Neuronal stem cell (in vitro differentiated cells): Measurements from ENCODE around the gene PCCB.

ENCODE experiments used
- DNase-seq: peaks from one replicate; pipeline ENCODE4 v3.0.0-alpha.2; 2013; ENCODE audit warnings: low spot score
- H2AFZ ChIP-seq: one replicate; pipeline ENCODE4 v1.6.1; 2013; ENCODE audit warnings: mild to moderate bottlenecking, low read length, inconsistent platforms
- H2AK5ac ChIP-seq: 2 replicates; pipeline ENCODE4 v1.6.1; 2013; ENCODE audit warnings: low read depth, mild to moderate bottlenecking, inconsistent platforms, low read length, moderate library complexity, mixed read lengths
- H2BK120ac ChIP-seq: 2 replicates; pipeline ENCODE4 v1.6.1; 2013; ENCODE audit warnings: low read depth, mild to moderate bottlenecking, inconsistent platforms, low read length, moderate library complexity, mixed read lengths
- H2BK12ac ChIP-seq: one replicate; pipeline ENCODE4 v1.6.1; 2013; ENCODE audit warnings: low read length, inconsistent platforms
- H2BK15ac ChIP-seq: 2 replicates; pipeline ENCODE4 v1.6.1; 2013; ENCODE audit warnings: mild to moderate bottlenecking, low read length, inconsistent platforms, mixed read lengths
- H2BK5ac ChIP-seq: one replicate; pipeline ENCODE4 v1.6.1; 2013; ENCODE audit warnings: inconsistent platforms, mild to moderate bottlenecking, low read length, moderate library complexity
- H3K14ac ChIP-seq: one replicate; pipeline ENCODE4 v1.6.1; 2013; ENCODE audit warnings: low read length, inconsistent platforms
- H3K18ac ChIP-seq: 2 replicates; pipeline ENCODE4 v1.6.1; 2013; ENCODE audit warnings: low read length, inconsistent platforms
- H3K23ac ChIP-seq: 2 replicates; pipeline ENCODE4 v1.6.1; 2013; ENCODE audit warnings: low read depth, mild to moderate bottlenecking, mixed read lengths, low read length, inconsistent platforms; ENCODE audit not compliant: poor library complexity
- H3K27ac ChIP-seq: replicated peaks from 3 replicates; pipeline ENCODE4 v1.5.1; 2013; ENCODE audit warnings: low read length, inconsistent platforms
- H3K27me3 ChIP-seq, 3 experiments: 2 replicates each; pipeline ENCODE4 v1.6.1; 2013; ENCODE audit warnings: low read length in 3 of 3, mild to moderate bottlenecking in 2 of 3, inconsistent platforms in 1 of 3, low read depth in 1 of 3, mixed read lengths in 1 of 3, moderate library complexity in 1 of 3; ENCODE audit not compliant: control insufficient read depth in 3 of 3, insufficient read depth in 3 of 3
- H3K36me3 ChIP-seq, 2 donors: replicated peaks in 1 of 2; 2 replicates each; pipeline ENCODE4 v1.6.1; 2013; ENCODE audit warnings: low read length in 2 of 2; ENCODE audit not compliant: control insufficient read depth in 2 of 2, insufficient read depth in 2 of 2
- H3K4ac ChIP-seq: 2 replicates; pipeline ENCODE4 v1.6.1; 2013; ENCODE audit warnings: inconsistent platforms, mild to moderate bottlenecking, low read length, moderate library complexity
- H3K4me1 ChIP-seq, 2 donors: 1 replicate in 1 of 2; 2 replicates in 1 of 2; pipeline ENCODE4 v1.6.1; 2013; ENCODE audit warnings: low read length in 2 of 2, low read depth in 1 of 2; ENCODE audit not compliant: control insufficient read depth in 2 of 2, insufficient read depth in 1 of 2
- H3K4me2 ChIP-seq: one replicate; pipeline ENCODE4 v1.6.1; 2013; ENCODE audit warnings: mild to moderate bottlenecking, low read length, inconsistent platforms; ENCODE audit not compliant: insufficient read depth, poor library complexity, severe bottlenecking
- H3K4me3 ChIP-seq, 2 donors: 2 replicates each; pipeline ENCODE4 v1.5.1; 2013; ENCODE audit warnings: low read length in 2 of 2, mild to moderate bottlenecking in 2 of 2, inconsistent platforms in 1 of 2, moderate library complexity in 1 of 2
- H3K79me1 ChIP-seq: one replicate; pipeline ENCODE4 v1.6.1; 2013; ENCODE audit warnings: low read depth, mild to moderate bottlenecking, inconsistent platforms, low read length, moderate library complexity
- H3K9ac ChIP-seq: one replicate; pipeline ENCODE4 v1.6.1; 2013; ENCODE audit warnings: mild to moderate bottlenecking, low read depth, low read length, inconsistent platforms; ENCODE audit not compliant: poor library complexity
- H3K9me3 ChIP-seq, 2 donors: replicated peaks in 1 of 2; 2 replicates each; pipeline versions ENCODE3 to v1.6.1; 2013; ENCODE audit warnings: low read length in 2 of 2, mild to moderate bottlenecking in 2 of 2, inconsistent platforms in 1 of 2, low read depth in 1 of 2, mixed read lengths in 1 of 2, moderate library complexity in 1 of 2; ENCODE audit not compliant: control insufficient read depth in 2 of 2, insufficient read depth in 1 of 2
- H4K8ac ChIP-seq: one replicate; pipeline ENCODE4 v1.6.1; 2013; ENCODE audit warnings: low read depth, mild to moderate bottlenecking, inconsistent platforms, low read length, moderate library complexity
- H4K91ac ChIP-seq: one replicate; pipeline ENCODE4 v1.6.1; 2013; ENCODE audit warnings: low read length, low read depth, mild to moderate bottlenecking, inconsistent platforms; ENCODE audit not compliant: poor library complexity
- WGBS, 2 donors: extraction: QIAGEN DNeasy Blood & Tissue Kit; methylation state at CpG; one replicate each; pipeline ENCODE4 v1.1.7; 2013; ENCODE audit warnings: missing lambda C conversion rate in 2 of 2, mixed read lengths in 1 of 2; ENCODE audit not compliant: insufficient read length in 2 of 2, insufficient replicate concordance in 1 of 2; ENCODE audit errors: extremely low coverage in 2 of 2; 5-methylcytosine and 5-hydroxymethylcytosine counted together

Gene PCCB

DNA sequence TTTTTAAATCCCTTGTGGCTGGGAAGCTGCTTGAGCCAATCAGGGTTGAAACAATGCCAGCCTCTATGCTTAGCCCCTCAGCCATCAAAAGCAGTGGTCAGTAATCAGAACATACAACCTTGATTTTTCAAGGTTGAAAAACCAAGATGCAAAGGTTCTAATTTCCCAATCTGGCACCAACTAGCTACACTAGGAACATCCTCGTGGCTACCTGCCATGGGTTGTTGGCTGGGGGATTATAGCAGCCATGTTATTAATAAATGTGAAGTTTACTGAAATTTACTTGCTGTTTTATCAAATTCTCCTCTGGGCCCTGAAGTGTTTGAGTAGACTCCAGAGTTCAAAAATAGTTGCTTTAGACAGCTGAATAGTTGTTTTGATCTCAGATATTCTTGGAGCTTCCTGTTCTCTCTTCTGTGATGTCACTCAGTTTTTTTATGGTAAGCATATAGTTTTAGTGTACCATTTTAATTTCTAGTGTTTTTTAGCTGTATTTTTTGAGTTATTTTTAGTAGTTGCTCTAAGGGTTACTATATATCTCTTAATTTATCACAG, 31.9 kb downstream of the PCCB start:
- Histone ChIP-seq H3K9ac (no peak overlapping the region), H2AFZ (no peak overlapping the region), H3K4me2 (no peak overlapping the region), H3K18ac (no peak overlapping the region), H3K4ac (no peak overlapping the region), H2BK120ac (no peak overlapping the region), H4K8ac (no peak overlapping the region), H2BK12ac (no peak overlapping the region), H3K9me3 (peaks cover 7 to 31% of the 10 kb centered on the region in 2 donors), H4K91ac (no peak overlapping the region), H2AK5ac (no peak overlapping the region), H3K23ac (no peak overlapping the region), H3K27me3 (no peaks in the 10 kb centered on the region), H3K27ac (no peak overlapping the region), H3K4me3 (no peak overlapping the region), H2BK15ac (no peak overlapping the region), H3K79me1 (no peaks in the 10 kb centered on the region), H3K36me3 (peaks cover 9 to 49% of the 10 kb centered on the region in 2 donors), H2BK5ac (no peak overlapping the region), H3K14ac (no peak overlapping the region), H3K4me1 (no peaks in the 10 kb centered on the region)
- WGBS, 2 donors: no CpG with 5 or more reads among the region's 1 CpG
- no peak for DNase-seq

DNA sequence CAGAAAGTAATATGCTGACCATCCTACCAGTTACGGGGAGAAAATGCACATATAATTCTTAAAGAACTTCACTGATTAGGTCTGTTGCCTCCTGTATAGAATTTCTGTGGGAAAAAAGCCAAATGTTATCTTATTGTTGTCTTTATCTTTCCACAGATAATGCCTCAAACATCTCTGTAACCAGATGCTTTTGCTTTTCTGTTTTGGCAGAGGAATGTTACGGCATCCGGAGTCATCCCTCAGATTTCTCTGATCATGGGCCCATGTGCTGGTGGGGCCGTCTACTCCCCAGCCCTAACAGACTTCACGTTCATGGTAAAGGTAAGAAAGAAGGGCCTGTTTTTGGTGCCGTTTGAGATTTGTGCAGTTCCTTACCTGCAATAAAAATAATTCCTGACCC, 33.5 kb downstream of the PCCB start:
- Histone ChIP-seq H2BK15ac (no peak overlapping the region), H2BK12ac (no peak overlapping the region), H3K14ac (no peak overlapping the region), H3K9me3 (peaks cover 7 to 29% of the 10 kb centered on the region in 2 donors), H2AK5ac (no peak overlapping the region), H3K4me3 (no peak overlapping the region), H4K8ac (no peak overlapping the region), H3K79me1 (no peaks in the 10 kb centered on the region), H3K18ac (no peak overlapping the region), H3K23ac (no peak overlapping the region), H2BK120ac (no peak overlapping the region), H3K9ac (no peak overlapping the region), H3K27ac (no peak overlapping the region), H3K36me3 (peaks cover 9 to 56% of the 10 kb centered on the region in 2 donors), H3K4me1 (no peaks in the 10 kb centered on the region), H3K4ac (no peak overlapping the region), H2BK5ac (no peak overlapping the region), H3K27me3 (no peaks in the 10 kb centered on the region), H3K4me2 (no peak overlapping the region), H4K91ac (no peak overlapping the region), H2AFZ (no peak overlapping the region)
- WGBS, 2 donors: no CpG with 5 or more reads among the region's 6 CpGs
- DNase-seq: no peak

DNA sequence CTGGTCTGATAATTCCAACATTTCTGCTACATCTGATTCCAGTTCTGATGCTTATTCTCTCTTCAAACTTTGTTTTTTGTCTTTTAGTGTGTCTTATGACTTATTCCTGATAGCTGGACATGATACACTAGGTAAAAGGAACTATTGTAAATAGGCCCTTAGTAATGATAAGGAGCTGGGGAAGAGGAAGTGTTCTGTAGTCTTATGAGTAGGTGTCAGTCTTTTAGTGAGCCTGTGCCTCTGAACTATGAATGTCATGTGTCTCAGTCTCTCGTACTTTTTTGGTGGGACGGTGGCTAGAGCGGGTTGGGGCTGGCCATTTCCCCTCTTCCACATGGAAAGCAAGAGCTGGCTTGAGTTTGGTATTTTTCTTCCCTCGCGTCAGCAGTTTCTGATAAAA, 41.2 kb downstream of the PCCB start:
- H3K4me2 ChIP-seq: no peak overlapping the region
- H3K23ac ChIP-seq: no peak overlapping the region
- no peaks in the 10 kb centered on the region for H3K4me1 ChIP-seq
- peaks cover 2% of the 10 kb centered on the region for H3K79me1 ChIP-seq
- no peak overlapping the region for H3K9ac ChIP-seq
- no peak overlapping the region for H2BK15ac ChIP-seq
- H3K18ac ChIP-seq: no peak overlapping the region
- H2BK5ac ChIP-seq: no peak overlapping the region
- no peak for DNase-seq
- WGBS, 2 donors: no CpG with 5 or more reads among the region's 5 CpGs
- no peak overlapping the region for H3K27ac ChIP-seq
- no peak overlapping the region for H4K91ac ChIP-seq
- no peak overlapping the region for H4K8ac ChIP-seq
- no peak overlapping the region for H2BK12ac ChIP-seq
- H3K9me3 ChIP-seq: peaks cover 0 to 16% of the 10 kb centered on the region in 2 donors
- peaks cover 0 to 3% (median 0%) of the 10 kb centered on the region in 3 experiments for H3K27me3 ChIP-seq
- no peak overlapping the region for H2AK5ac ChIP-seq
- no peak overlapping the region for H2AFZ ChIP-seq
- no peak overlapping the region for H2BK120ac ChIP-seq
- H3K4me3 ChIP-seq: no peak overlapping the region
- no peak overlapping the region for H3K4ac ChIP-seq
- peaks cover 9 to 63% of the 10 kb centered on the region in 2 donors for H3K36me3 ChIP-seq
- no peak overlapping the region for H3K14ac ChIP-seq

DNA sequence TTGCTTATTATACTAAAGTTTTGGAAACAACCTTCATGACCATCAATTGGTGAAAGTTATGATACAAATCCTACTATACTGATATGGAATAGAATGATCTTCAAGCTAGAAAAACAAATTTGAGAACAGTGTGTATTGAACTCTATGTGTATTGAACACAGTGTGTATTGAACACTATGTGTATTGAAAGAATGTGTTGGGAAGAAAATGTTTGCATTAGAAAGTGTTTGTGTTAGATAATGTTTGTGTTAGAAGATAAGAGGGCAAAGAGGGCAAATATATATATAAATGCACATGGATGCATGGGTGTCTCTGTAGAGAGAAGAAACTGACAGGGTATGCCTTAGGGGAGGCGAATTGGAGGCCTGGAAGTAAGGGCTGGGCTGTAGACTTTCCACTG, 42.4 kb downstream of the PCCB start:
- H2AFZ ChIP-seq: no peak overlapping the region
- no peak overlapping the region for H4K8ac ChIP-seq
- no peak for DNase-seq
- H3K27ac ChIP-seq: no peak overlapping the region
- H3K4me2 ChIP-seq: no peak overlapping the region
- H3K4me3 ChIP-seq: no peak overlapping the region
- peaks cover 2% of the 10 kb centered on the region for H3K79me1 ChIP-seq
- H2BK15ac ChIP-seq: no peak overlapping the region
- H2BK12ac ChIP-seq: no peak overlapping the region
- H3K36me3 ChIP-seq: peaks cover 9 to 60% of the 10 kb centered on the region in 2 donors
- H3K23ac ChIP-seq: no peak overlapping the region
- no peak overlapping the region for H4K91ac ChIP-seq
- H2BK120ac ChIP-seq: no peak overlapping the region
- no peak overlapping the region for H2BK5ac ChIP-seq
- no peaks in the 10 kb centered on the region for H3K4me1 ChIP-seq
- peaks cover 0 to 16% of the 10 kb centered on the region in 2 donors for H3K9me3 ChIP-seq
- H3K9ac ChIP-seq: no peak overlapping the region
- no CpG with 5 or more reads among the region's 1 CpG for WGBS, 2 donors
- H3K27me3 ChIP-seq: peaks cover 0 to 3% (median 0%) of the 10 kb centered on the region in 3 experiments
- H3K18ac ChIP-seq: no peak overlapping the region
- H3K14ac ChIP-seq: no peak overlapping the region
- H3K4ac ChIP-seq: no peak overlapping the region
- H2AK5ac ChIP-seq: no peak overlapping the region
